HUDEP-2 (cell line): ENCODE measurements around the gene CTSC.

Experiments
- DNase-seq, 76 experiments: peaks; one replicate each; lab custom pipeline; 2025; ENCODE audit not compliant: unreplicated experiment in 76 of 76; lab: John Stamatoyannopoulos, UW

The CTSC gene

GRCh38 chr11:88337181-88337986 is at the start of gene CTSC:
CTSC (minus strand) TSS chr11:88337736; CDS start chr11:88337672, 64 bp downstream.
- DNase-seq = peak in 75 of 76 experiments; percentile 20 to 94 (median 83)

- DNase-seq = no peak
These were observed 47.1 kb upstream of the CTSC start for GRCh38 chr11:88384669-88385005.

- DNase-seq = no peak
These were observed 46.6 kb upstream of the CTSC start for GRCh38 chr11:88384004-88384668.

- no peak for DNase-seq
These were observed 45.9 kb upstream of the CTSC start for GRCh38 chr11:88383447-88383846.

GRCh38 chr11:88379130-88379529 is 41.6 kb upstream of the CTSC start:
- DNase-seq = no peak

GRCh38 chr11:88378422-88379066 is 41.0 kb upstream of the CTSC start:
- no peak for DNase-seq

GRCh38 chr11:88377646-88378045 is 40.1 kb upstream of the CTSC start:
- DNase-seq = no peak

GRCh38 chr11:88377144-88377543 is 39.6 kb upstream of the CTSC start:
- no peak for DNase-seq

- no peak for DNase-seq
These were observed 38.5 kb upstream of the CTSC start for GRCh38 chr11:88375927-88376470.

GRCh38 chr11:88370782-88371181 is 33.2 kb upstream of the CTSC start:
- DNase-seq = no peak

- DNase-seq = no peak
These were observed 29.8 kb upstream of the CTSC start for GRCh38 chr11:88367310-88367709.

GRCh38 chr11:88363648-88364065 is 26.1 kb upstream of the CTSC start:
- no peak for DNase-seq

- no peak for DNase-seq
These were observed 25.5 kb upstream of the CTSC start for GRCh38 chr11:88363004-88363403.

GRCh38 chr11:88360141-88360540 is 22.6 kb upstream of the CTSC start:
- DNase-seq = no peak

- peak in 12 of 76 experiments; percentile 5 to 37 (median 17) for DNase-seq
These were observed 22.0 kb upstream of the CTSC start for GRCh38 chr11:88359541-88359940.

- no peak for DNase-seq
These were observed 21.6 kb upstream of the CTSC start for GRCh38 chr11:88359114-88359513.

GRCh38 chr11:88358040-88358431 is 20.5 kb upstream of the CTSC start:
- DNase-seq = no peak

- no peak for DNase-seq
These were observed 19.9 kb upstream of the CTSC start for GRCh38 chr11:88357323-88358039.

- DNase-seq = no peak
These were observed 18.4 kb upstream of the CTSC start for GRCh38 chr11:88355887-88356286.

GRCh38 chr11:88354912-88355311 is 17.4 kb upstream of the CTSC start:
- DNase-seq = no peak
